ENCODE measurements around the gene CFAP77.
"Not testable (repeated sequence)": the region's sequence is repeated elsewhere in the genome, so short reads cannot be mapped to it uniquely, and the experiment has no call there.

CFAP77 gene

DNA sequence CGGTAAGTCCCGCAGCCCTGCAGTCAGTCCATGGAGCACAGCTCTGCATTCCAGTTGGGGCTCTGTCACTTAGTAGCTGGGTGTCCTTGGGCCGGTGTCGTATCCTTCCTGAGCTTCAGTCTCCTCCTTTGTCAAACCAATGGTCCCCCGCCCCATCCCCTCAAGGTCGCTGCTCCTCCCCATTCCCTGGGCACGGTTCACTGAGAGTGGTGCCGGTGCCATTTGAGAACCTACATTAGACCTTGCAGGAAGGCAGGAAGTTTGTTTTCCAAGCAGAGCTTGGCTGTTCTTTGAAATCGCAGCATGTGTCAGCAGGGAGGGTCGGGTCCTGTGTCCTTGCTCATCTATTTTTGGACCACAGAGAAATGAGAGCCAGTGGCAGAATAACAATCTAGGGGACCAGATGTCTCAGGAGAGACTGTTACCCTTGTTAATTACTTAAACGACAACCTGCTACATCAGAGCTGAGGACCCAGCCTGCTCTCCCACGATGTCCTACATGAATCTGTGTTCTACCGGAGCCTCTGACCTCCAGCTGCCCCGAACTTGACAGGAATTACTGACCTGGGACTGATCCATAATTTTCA, 150.7 kb downstream of the CFAP77 start:
- TF ChIP-seq, protein P1, sequence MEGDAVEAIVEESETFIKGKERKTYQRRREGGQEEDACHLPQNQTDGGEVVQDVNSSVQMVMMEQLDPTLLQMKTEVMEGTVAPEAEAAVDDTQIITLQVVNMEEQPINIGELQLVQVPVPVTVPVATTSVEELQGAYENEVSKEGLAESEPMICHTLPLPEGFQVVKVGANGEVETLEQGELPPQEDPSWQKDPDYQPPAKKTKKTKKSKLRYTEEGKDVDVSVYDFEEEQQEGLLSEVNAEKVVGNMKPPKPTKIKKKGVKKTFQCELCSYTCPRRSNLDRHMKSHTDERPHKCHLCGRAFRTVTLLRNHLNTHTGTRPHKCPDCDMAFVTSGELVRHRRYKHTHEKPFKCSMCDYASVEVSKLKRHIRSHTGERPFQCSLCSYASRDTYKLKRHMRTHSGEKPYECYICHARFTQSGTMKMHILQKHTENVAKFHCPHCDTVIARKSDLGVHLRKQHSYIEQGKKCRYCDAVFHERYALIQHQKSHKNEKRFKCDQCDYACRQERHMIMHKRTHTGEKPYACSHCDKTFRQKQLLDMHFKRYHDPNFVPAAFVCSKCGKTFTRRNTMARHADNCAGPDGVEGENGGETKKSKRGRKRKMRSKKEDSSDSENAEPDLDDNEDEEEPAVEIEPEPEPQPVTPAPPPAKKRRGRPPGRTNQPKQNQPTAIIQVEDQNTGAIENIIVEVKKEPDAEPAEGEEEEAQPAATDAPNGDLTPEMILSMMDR (IDR thresholded peaks at IDR 0.05; ENCODE audit: insufficient read depth, low read length, poor library complexity, severe bottlenecking): no peak
- no peak overlapping the region for H3K4me3 ChIP-seq (replicated peaks; ENCODE audit: low read depth, low read length)
- H3K27me3 ChIP-seq (replicated peaks; ENCODE audit: control insufficient read depth, insufficient read depth, low read length): no peaks in the 10 kb centered on the region; the same call in 1 of the 2 replicates
- H3K36me3 ChIP-seq (ENCODE audit: control insufficient read depth, insufficient read depth, low read length): no peaks in the 10 kb centered on the region
- no peak for DNase-seq (ENCODE audit: extremely low read depth, insufficient read length)

DNA sequence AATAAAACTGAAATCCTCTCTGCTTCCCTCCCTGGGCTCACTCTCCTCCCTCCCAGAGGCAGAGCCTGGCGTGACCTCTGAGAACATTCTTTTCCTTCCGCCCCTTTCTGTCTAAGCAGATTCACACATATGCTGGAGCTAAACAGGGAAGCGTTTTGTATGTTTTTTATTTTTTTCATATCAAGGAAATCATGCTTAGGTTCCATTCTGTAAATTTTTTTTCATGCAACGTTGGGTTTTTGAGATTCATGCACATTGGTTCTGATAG, 152.2 kb downstream of the CFAP77 start:
- Histone ChIP-seq H3K4me3 (replicated peaks; ENCODE audit: low read depth, low read length) (no peak overlapping the region), H3K36me3 (ENCODE audit: control insufficient read depth, insufficient read depth, low read length) (no peaks in the 10 kb centered on the region), H3K27me3 (replicated peaks; ENCODE audit: control insufficient read depth, insufficient read depth, low read length) (no peaks in the 10 kb centered on the region; the same call in none of the 2 replicates)
- TF ChIP-seq, protein P1 (IDR thresholded peaks at IDR 0.05; ENCODE audit: insufficient read depth, low read length, poor library complexity, severe bottlenecking): no peak
- DNase-seq (ENCODE audit: extremely low read depth, insufficient read length): no peak

DNA sequence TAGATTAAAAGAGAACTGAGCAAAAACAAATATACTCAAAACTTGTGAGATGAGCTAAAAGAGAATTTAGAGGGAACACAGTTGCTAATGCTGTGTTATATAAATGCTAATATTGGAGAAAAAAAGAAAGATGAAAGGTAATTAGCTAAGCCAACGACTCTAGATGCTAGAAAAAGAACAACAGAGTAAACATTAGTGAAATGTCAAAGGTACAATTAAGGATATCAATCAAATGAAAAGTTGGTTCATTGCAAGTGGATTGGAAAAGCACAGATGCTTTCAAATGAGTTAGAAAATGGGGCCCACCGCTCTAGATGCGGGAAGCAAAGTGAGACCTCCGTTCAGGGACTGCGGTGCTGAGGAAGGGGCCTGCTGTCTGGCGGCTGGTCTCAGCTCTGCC, 154.5 kb downstream of the CFAP77 start:
- TF ChIP-seq, protein P1 (IDR thresholded peaks at IDR 0.05; ENCODE audit: insufficient read depth, low read length, poor library complexity, severe bottlenecking): no peak
- H3K27me3 ChIP-seq (replicated peaks; ENCODE audit: control insufficient read depth, insufficient read depth, low read length): no peaks in the 10 kb centered on the region; the same call in none of the 2 replicates
- H3K36me3 ChIP-seq (ENCODE audit: control insufficient read depth, insufficient read depth, low read length): no peaks in the 10 kb centered on the region
- no peak overlapping the region for H3K4me3 ChIP-seq (replicated peaks; ENCODE audit: low read depth, low read length)
- DNase-seq (ENCODE audit: extremely low read depth, insufficient read length): no peak

DNA sequence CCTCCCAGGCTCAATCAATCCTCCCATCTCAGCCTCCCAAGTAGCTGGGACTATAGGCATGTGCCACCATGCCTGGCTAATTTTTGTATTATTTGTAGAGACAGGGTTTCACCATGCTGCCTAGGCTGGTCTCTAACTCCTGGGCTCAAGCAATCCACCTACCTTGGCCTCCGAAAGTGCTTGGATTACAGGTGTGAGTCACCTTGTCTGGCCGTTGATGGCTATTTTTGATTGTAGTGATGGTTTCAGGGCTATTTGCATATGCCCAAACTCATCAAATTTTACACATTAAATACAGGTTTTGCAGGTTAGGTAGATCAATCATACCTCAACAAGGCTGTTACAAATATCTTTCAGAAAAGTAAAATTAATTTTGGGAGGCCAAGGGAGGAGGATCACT, 158.8 kb downstream of the CFAP77 start:
- not testable (repeated sequence) for H3K27me3 ChIP-seq (replicated peaks; ENCODE audit: control insufficient read depth, insufficient read depth, low read length); H3K36me3 ChIP-seq (ENCODE audit: control insufficient read depth, insufficient read depth, low read length); DNase-seq (ENCODE audit: extremely low read depth, insufficient read length); H3K4me3 ChIP-seq (replicated peaks; ENCODE audit: low read depth, low read length)

DNA sequence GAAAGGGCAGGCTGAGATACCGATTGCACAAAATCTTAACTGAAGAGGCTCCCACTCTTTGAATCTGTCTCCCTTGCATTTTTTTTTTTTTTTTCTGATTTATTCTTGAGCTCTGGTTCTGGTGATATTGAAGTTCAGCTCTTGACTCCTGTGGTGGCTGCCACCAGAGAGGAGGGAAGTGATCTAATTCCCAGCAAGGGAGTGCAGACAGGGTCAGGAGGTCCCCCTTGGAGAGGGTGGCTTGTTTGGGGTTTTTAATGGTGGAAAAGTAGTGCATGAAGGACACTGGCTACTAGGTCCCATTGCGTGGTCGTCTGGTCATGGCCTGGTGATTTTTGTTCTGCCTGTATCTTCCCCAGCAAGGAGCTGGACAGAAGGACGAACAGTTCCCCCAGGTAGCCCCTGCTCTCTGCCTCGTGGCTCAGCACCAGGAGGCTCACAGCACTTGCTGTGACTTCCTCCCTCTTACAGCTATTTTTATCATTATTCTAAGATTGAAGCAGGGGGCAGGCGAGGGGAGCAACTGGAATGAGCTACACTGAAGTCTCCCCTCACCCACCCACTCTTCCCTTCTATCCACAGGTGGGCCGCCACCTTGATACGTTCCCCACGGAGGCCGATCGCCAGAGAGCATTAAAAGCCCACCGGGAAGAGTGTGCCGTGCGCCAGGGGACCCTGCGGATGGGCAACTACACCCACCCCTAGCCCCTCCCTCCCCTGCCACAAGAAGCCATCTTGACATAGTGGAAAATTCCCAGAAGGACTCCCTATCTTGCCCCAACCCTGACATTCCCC, 162.0 kb downstream of the CFAP77 start:
- Histone ChIP-seq H3K36me3 (ENCODE audit: control insufficient read depth, insufficient read depth, low read length) (no peaks in the 10 kb centered on the region), H3K27me3 (replicated peaks; ENCODE audit: control insufficient read depth, insufficient read depth, low read length) (no peaks in the 10 kb centered on the region; the same call in none of the 2 replicates), H3K4me3 (replicated peaks; ENCODE audit: low read depth, low read length) (no peak overlapping the region)
- TF ChIP-seq, protein P1 (IDR thresholded peaks at IDR 0.05; ENCODE audit: insufficient read depth, low read length, poor library complexity, severe bottlenecking): no peak
- DNase-seq (ENCODE audit: extremely low read depth, insufficient read length): no peak

DNA sequence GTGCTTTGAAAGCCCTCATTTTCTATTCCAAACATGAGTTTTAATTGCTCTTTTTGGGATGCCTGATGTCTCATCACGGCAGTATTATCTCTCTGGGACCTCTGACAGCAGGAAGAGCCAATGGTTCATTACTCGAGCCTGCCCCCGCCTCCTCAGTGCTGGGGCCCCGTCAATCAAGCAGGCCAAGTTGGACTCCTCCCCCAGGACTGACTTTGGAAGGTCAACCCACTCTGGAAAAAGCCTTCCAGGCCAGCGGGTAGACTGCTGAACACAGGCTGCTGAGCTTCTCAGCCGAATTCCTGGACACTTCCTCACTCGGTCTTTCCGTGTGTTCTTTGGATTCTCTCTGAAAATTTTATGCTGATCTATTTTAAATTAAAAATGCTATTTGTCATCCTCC, 162.9 kb downstream of the CFAP77 start:
- TF ChIP-seq, protein P1 (IDR thresholded peaks at IDR 0.05; ENCODE audit: insufficient read depth, low read length, poor library complexity, severe bottlenecking): no peak
- Histone ChIP-seq H3K4me3 (replicated peaks; ENCODE audit: low read depth, low read length) (no peak overlapping the region), H3K36me3 (ENCODE audit: control insufficient read depth, insufficient read depth, low read length) (no peaks in the 10 kb centered on the region), H3K27me3 (replicated peaks; ENCODE audit: control insufficient read depth, insufficient read depth, low read length) (no peaks in the 10 kb centered on the region; the same call in 1 of the 2 replicates)
- no peak for DNase-seq (ENCODE audit: extremely low read depth, insufficient read length)

All from GM06990 (cell line).